GM23338 (cell line): ENCODE measurements around the gene GRK2. TPM values are rescaled to one million over a fixed set of nuclear protein-coding genes. Genes with fewer than 3 reads are reported as not detected.

Experiments used
- ATAC-seq: fragments of 200-7000 bp; cut with Tn5 transposase; 3 replicates; pipeline ENCODE4 v1.9.1; 2020
- DNase-seq: peaks from one replicate; pipeline ENCODE4 v3.0.0-alpha.2; 2015; ENCODE audit warnings: low spot score
- H2AFZ ChIP-seq: fragments of 200-600 bp; sonication (generic); 2 replicates; pipeline ENCODE4 v1.8.0; 2016; ENCODE audit warnings: antibody characterized with exemption, mild to moderate bottlenecking, moderate library complexity
- H3F3A ChIP-seq: fragments of 200-600 bp; sonication (generic); replicated peaks from 2 replicates; pipeline ENCODE4 v1.8.0; 2017; ENCODE audit warnings: antibody characterized with exemption, mixed run types, low read depth
- H3K27ac ChIP-seq: fragments of 200-600 bp; sonication (generic); 2 replicates; pipeline ENCODE4 v1.6.1; 2016; ENCODE audit warnings: low read depth
- H3K27me3 ChIP-seq: fragments of 200-600 bp; sonication (generic); 2 replicates; pipeline ENCODE4 v1.8.0; 2016; ENCODE audit warnings: mild to moderate bottlenecking, mixed run types, moderate library complexity; ENCODE audit not compliant: insufficient read depth
- H3K36me3 ChIP-seq: fragments of 200-600 bp; sonication (generic); 2 replicates; pipeline ENCODE4 v1.8.0; 2016; ENCODE audit warnings: mild to moderate bottlenecking; ENCODE audit not compliant: insufficient read depth
- H3K4me1 ChIP-seq: fragments of 200-600 bp; sonication (generic); 2 replicates; pipeline ENCODE4 v1.8.0; 2016; ENCODE audit warnings: mild to moderate bottlenecking, moderate library complexity; ENCODE audit not compliant: insufficient read depth
- H3K4me2 ChIP-seq: fragments of 200-600 bp; sonication (generic); 2 replicates; pipeline ENCODE4 v1.7.1; 2017; ENCODE audit warnings: mixed run types
- H3K4me3 ChIP-seq: fragments of 200-600 bp; sonication (generic); 2 replicates; pipeline ENCODE4 v1.6.1; 2016; ENCODE audit warnings: mixed run types
- H3K79me2 ChIP-seq: fragments of 200-600 bp; sonication (generic); replicated peaks from 2 replicates; pipeline ENCODE4 v1.8.0; 2017; ENCODE audit warnings: mild to moderate bottlenecking; ENCODE audit not compliant: insufficient read depth
- H3K9me2 ChIP-seq: fragments of 200-600 bp; sonication (generic); 2 replicates; pipeline ENCODE4 v1.8.0; 2017; ENCODE audit not compliant: insufficient read depth
- H4K20me1 ChIP-seq: fragments of 200-600 bp; sonication (generic); replicated peaks from 2 replicates; pipeline ENCODE4 v1.8.0; 2017; ENCODE audit warnings: mild to moderate bottlenecking; ENCODE audit not compliant: insufficient read depth
- H3K27ac Mint-ChIP-seq: 2 replicates; pipeline ENCODE4 v1.8.0; 2020; ENCODE audit warnings: inconsistent platforms, mild to moderate bottlenecking, moderate library complexity, mixed read lengths
- H3K27me3 Mint-ChIP-seq: 3 replicates; pipeline ENCODE4 v1.8.0; 2022; ENCODE audit warnings: low read depth, mild to moderate bottlenecking, moderate library complexity, mixed read lengths, inconsistent platforms; ENCODE audit not compliant: insufficient read depth, poor library complexity
- H3K36me3 Mint-ChIP-seq: 3 replicates; pipeline ENCODE4 v1.8.0; 2021; ENCODE audit warnings: low read depth, mild to moderate bottlenecking, inconsistent platforms, moderate library complexity, mixed read lengths
- H3K4me1 Mint-ChIP-seq: 3 replicates; pipeline ENCODE4 v1.8.0; 2020; ENCODE audit warnings: mild to moderate bottlenecking, inconsistent platforms, mixed read lengths
- H3K4me3 Mint-ChIP-seq: 3 replicates; pipeline ENCODE4 v1.8.0; 2021; ENCODE audit warnings: moderate library complexity, mild to moderate bottlenecking, inconsistent platforms, mixed read lengths
- H3K9me3 Mint-ChIP-seq: 3 replicates; pipeline ENCODE4 v1.8.0; 2020; ENCODE audit warnings: moderate library complexity, mild to moderate bottlenecking, inconsistent platforms, mixed read lengths
- CREB1 ChIP-seq: fragments of 250-450 bp; sonication (Bioruptor Pico); IDR thresholded peaks from 2 replicates; pipeline ENCODE4 v1.5.0; 2020; ENCODE audit warnings: low read depth, mild to moderate bottlenecking, moderate library complexity
- EZH2 ChIP-seq: fragments of 200-600 bp; sonication (generic); IDR thresholded peaks from one replicate; pipeline ENCODE4 v1.8.0; 2017; ENCODE audit warnings: antibody characterized with exemption, mild to moderate bottlenecking, low read depth; ENCODE audit not compliant: unreplicated experiment
- EZH2phosphoT487 ChIP-seq: fragments of 200-600 bp; sonication (generic); IDR thresholded peaks from one replicate; pipeline ENCODE4 v1.8.1; 2018; ENCODE audit warnings: antibody characterized with exemption; ENCODE audit not compliant: unreplicated experiment
- JUNB ChIP-seq: IDR thresholded peaks from one replicate; pipeline ENCODE4 v1.6.1; 2016; ENCODE audit warnings: antibody characterized with exemption; ENCODE audit not compliant: unreplicated experiment
- NANOG ChIP-seq: IDR thresholded peaks from 2 replicates; pipeline ENCODE4 v1.6.1; 2016; ENCODE audit warnings: antibody characterized with exemption, borderline replicate concordance
- POLR2AphosphoS5 ChIP-seq: IDR thresholded peaks from 2 replicates; pipeline ENCODE4 v1.6.1; 2016; ENCODE audit warnings: antibody characterized with exemption, low read depth
- STAT1 ChIP-seq: IDR thresholded peaks from one replicate; pipeline ENCODE4 v1.6.1; 2016; ENCODE audit warnings: antibody characterized with exemption; ENCODE audit not compliant: unreplicated experiment
- ZNF114 ChIP-seq: fragments of 250-450 bp; sonication (Bioruptor Pico); IDR thresholded peaks from 2 replicates; pipeline ENCODE4 v1.5.0; 2020; ENCODE audit warnings: mild to moderate bottlenecking, moderate library complexity
- ZNF331 ChIP-seq: fragments of 250-450 bp; sonication (Bioruptor Pico); IDR thresholded peaks from 2 replicates; pipeline ENCODE4 v1.5.0; 2020; ENCODE audit warnings: low read depth, mild to moderate bottlenecking, moderate library complexity
- polyA plus RNA-seq: library from polyadenylated mRNA; unstranded; fragments of >200 nt; fragmentation: Nextera tagmentation; extraction: Ambion mirVana; gene quantifications from 2 replicates; pipeline ENCODE4 v1.2.1, GENCODE V29; 2016
- total RNA-seq: library from RNA; depleted of rRNA; stranded (reverse); fragments of >200 nt; shearing (Covaris generic); gene quantifications from 2 replicates; pipeline ENCODE4 v1.2.3, GENCODE V29; 2014
- TF ChIP-seq, protein P1 (sequence below): IDR thresholded peaks from one replicate; pipeline ENCODE4 v1.6.1; 2018; ENCODE audit warnings: antibody characterized with exemption; ENCODE audit not compliant: unreplicated experiment
- TF ChIP-seq, protein P2 (sequence below), 2 experiments: fragments of 200-600 bp in 1 of 2; sonication (generic) in 1 of 2; conservative IDR thresholded peaks; 2 replicates each; pipeline versions ENCODE4 v1.5.1 to v1.6.1; 2016 to 2017; ENCODE audit warnings: antibody characterized with exemption in 2 of 2, low read depth in 2 of 2, mild to moderate bottlenecking in 2 of 2, moderate library complexity in 1 of 2
- TF ChIP-seq, protein P3 (sequence below): IDR thresholded peaks from 2 replicates; pipeline ENCODE4 v1.6.1; 2016; ENCODE audit warnings: antibody characterized with exemption
- TF ChIP-seq, protein P4 (sequence below): fragments of 250-450 bp; sonication (Bioruptor Pico); IDR thresholded peaks from 2 replicates; pipeline ENCODE4 v1.5.0; 2020; ENCODE audit warnings: mild to moderate bottlenecking, moderate library complexity

GRK2 gene
- total and polyA plus RNA-seq, 2 experiments from 2014 or later: 19.5 to 72.5 TPM

DNA sequence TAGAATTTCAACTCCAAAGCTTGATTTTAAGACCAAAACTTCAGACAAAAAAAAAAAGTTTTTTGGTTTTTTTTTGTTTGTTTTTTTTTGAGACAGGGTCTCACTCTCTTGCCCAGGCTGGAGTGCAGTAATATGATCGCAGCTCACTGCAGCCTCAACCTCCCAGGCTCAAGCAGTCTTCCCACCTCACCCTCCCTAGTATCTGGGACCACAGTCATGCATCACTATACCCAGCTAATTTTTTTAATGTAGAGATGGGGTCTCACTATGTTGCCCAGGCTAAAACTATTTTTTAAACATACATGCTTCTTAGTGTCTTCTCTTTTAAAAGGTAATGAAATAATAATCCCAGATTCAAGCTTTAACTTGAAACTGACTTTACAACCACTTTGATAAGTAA, 35.4 kb upstream of the GRK2 start:
- Histone ChIP-seq H3K4me2 (no peak overlapping the region), H3K4me3 (no peak overlapping the region), H2AFZ (no peak overlapping the region), H3F3A (0 out of 2 replicates have a peak, but pooled peaks cover 3% of the 10 kb centered on the region), H3K79me2 (0 out of 2 replicates have a peak, but pooled peaks cover 12% of the 10 kb centered on the region), H4K20me1 (peaks cover 12% of the 10 kb centered on the region; the same call in 1 of the 2 replicates), H3K27ac (no peak overlapping the region), H3K36me3 (peaks cover 33% of the 10 kb centered on the region), H3K27me3 (no peaks in the 10 kb centered on the region), H3K4me1 (no peaks in the 10 kb centered on the region), H3K9me2 (no peaks in the 10 kb centered on the region)
- H3K9me3 Mint-ChIP-seq: no peaks in the 10 kb centered on the region
- ATAC-seq: no peak
- TF ChIP-seq POLR2AphosphoS5 (no peak), NANOG (no peak), ZNF114 (CRISPR knock-in tag) (no peak), JUNB (no peak), EZH2 (no peak), CREB1 (no peak), STAT1 (no peak), EZH2phosphoT487 (no peak), ZNF331 (CRISPR knock-in tag) (no peak)
- TF ChIP-seq, protein P1, sequence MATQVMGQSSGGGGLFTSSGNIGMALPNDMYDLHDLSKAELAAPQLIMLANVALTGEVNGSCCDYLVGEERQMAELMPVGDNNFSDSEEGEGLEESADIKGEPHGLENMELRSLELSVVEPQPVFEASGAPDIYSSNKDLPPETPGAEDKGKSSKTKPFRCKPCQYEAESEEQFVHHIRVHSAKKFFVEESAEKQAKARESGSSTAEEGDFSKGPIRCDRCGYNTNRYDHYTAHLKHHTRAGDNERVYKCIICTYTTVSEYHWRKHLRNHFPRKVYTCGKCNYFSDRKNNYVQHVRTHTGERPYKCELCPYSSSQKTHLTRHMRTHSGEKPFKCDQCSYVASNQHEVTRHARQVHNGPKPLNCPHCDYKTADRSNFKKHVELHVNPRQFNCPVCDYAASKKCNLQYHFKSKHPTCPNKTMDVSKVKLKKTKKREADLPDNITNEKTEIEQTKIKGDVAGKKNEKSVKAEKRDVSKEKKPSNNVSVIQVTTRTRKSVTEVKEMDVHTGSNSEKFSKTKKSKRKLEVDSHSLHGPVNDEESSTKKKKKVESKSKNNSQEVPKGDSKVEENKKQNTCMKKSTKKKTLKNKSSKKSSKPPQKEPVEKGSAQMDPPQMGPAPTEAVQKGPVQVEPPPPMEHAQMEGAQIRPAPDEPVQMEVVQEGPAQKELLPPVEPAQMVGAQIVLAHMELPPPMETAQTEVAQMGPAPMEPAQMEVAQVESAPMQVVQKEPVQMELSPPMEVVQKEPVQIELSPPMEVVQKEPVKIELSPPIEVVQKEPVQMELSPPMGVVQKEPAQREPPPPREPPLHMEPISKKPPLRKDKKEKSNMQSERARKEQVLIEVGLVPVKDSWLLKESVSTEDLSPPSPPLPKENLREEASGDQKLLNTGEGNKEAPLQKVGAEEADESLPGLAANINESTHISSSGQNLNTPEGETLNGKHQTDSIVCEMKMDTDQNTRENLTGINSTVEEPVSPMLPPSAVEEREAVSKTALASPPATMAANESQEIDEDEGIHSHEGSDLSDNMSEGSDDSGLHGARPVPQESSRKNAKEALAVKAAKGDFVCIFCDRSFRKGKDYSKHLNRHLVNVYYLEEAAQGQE: no peak
- TF ChIP-seq, protein P2, sequence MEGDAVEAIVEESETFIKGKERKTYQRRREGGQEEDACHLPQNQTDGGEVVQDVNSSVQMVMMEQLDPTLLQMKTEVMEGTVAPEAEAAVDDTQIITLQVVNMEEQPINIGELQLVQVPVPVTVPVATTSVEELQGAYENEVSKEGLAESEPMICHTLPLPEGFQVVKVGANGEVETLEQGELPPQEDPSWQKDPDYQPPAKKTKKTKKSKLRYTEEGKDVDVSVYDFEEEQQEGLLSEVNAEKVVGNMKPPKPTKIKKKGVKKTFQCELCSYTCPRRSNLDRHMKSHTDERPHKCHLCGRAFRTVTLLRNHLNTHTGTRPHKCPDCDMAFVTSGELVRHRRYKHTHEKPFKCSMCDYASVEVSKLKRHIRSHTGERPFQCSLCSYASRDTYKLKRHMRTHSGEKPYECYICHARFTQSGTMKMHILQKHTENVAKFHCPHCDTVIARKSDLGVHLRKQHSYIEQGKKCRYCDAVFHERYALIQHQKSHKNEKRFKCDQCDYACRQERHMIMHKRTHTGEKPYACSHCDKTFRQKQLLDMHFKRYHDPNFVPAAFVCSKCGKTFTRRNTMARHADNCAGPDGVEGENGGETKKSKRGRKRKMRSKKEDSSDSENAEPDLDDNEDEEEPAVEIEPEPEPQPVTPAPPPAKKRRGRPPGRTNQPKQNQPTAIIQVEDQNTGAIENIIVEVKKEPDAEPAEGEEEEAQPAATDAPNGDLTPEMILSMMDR (conservative IDR thresholded peaks at IDR 0.05; ENCODE audit: low read depth in 2 of 2): no peak
- TF ChIP-seq, protein P3, sequence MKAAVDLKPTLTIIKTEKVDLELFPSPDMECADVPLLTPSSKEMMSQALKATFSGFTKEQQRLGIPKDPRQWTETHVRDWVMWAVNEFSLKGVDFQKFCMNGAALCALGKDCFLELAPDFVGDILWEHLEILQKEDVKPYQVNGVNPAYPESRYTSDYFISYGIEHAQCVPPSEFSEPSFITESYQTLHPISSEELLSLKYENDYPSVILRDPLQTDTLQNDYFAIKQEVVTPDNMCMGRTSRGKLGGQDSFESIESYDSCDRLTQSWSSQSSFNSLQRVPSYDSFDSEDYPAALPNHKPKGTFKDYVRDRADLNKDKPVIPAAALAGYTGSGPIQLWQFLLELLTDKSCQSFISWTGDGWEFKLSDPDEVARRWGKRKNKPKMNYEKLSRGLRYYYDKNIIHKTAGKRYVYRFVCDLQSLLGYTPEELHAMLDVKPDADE: no peak
- TF ChIP-seq, protein P4, sequence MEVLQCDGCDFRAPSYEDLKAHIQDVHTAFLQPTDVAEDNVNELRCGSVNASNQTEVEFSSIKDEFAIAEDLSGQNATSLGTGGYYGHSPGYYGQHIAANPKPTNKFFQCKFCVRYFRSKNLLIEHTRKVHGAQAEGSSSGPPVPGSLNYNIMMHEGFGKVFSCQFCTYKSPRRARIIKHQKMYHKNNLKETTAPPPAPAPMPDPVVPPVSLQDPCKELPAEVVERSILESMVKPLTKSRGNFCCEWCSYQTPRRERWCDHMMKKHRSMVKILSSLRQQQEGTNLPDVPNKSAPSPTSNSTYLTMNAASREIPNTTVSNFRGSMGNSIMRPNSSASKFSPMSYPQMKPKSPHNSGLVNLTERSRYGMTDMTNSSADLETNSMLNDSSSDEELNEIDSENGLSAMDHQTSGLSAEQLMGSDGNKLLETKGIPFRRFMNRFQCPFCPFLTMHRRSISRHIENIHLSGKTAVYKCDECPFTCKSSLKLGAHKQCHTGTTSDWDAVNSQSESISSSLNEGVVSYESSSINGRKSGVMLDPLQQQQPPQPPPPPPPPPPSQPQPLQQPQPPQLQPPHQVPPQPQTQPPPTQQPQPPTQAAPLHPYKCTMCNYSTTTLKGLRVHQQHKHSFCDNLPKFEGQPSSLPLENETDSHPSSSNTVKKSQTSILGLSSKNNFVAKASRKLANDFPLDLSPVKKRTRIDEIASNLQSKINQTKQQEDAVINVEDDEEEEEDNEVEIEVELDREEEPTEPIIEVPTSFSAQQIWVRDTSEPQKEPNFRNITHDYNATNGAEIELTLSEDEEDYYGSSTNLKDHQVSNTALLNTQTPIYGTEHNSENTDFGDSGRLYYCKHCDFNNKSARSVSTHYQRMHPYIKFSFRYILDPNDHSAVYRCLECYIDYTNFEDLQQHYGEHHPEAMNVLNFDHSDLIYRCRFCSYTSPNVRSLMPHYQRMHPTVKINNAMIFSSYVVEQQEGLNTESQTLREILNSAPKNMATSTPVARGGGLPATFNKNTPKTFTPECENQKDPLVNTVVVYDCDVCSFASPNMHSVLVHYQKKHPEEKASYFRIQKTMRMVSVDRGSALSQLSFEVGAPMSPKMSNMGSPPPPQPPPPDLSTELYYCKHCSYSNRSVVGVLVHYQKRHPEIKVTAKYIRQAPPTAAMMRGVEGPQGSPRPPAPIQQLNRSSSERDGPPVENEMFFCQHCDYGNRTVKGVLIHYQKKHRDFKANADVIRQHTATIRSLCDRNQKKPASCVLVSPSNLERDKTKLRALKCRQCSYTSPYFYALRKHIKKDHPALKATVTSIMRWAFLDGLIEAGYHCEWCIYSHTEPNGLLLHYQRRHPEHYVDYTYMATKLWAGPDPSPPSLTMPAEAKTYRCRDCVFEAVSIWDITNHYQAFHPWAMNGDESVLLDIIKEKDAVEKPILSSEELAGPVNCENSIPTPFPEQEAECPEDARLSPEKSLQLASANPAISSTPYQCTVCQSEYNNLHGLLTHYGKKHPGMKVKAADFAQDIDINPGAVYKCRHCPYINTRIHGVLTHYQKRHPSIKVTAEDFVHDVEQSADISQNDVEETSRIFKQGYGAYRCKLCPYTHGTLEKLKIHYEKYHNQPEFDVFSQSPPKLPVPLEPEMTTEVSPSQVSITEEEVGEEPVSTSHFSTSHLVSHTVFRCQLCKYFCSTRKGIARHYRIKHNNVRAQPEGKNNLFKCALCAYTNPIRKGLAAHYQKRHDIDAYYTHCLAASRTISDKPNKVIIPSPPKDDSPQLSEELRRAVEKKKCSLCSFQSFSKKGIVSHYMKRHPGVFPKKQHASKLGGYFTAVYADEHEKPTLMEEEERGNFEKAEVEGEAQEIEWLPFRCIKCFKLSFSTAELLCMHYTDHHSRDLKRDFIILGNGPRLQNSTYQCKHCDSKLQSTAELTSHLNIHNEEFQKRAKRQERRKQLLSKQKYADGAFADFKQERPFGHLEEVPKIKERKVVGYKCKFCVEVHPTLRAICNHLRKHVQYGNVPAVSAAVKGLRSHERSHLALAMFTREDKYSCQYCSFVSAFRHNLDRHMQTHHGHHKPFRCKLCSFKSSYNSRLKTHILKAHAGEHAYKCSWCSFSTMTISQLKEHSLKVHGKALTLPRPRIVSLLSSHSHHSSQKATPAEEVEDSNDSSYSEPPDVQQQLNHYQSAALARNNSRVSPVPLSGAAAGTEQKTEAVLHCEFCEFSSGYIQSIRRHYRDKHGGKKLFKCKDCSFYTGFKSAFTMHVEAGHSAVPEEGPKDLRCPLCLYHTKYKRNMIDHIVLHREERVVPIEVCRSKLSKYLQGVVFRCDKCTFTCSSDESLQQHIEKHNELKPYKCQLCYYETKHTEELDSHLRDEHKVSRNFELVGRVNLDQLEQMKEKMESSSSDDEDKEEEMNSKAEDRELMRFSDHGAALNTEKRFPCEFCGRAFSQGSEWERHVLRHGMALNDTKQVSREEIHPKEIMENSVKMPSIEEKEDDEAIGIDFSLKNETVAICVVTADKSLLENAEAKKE (CRISPR knock-in tag): no peak
- peaks cover 62% of the 10 kb centered on the region for H3K36me3 Mint-ChIP-seq
- no peaks in the 10 kb centered on the region; the same call in 2 of the 3 replicates for H3K4me1 Mint-ChIP-seq
- peaks cover 2% of the 10 kb centered on the region for H3K27me3 Mint-ChIP-seq
- DNase-seq: no peak
- no peak overlapping the region for H3K27ac Mint-ChIP-seq
- no peak overlapping the region for H3K4me3 Mint-ChIP-seq
